AML-193 (cell line): ENCODE results near the gene TMEM203.

Source experiments
- DNase-seq, 2 experiments: peaks; one replicate each; lab custom pipeline; 2025; lab: John Stamatoyannopoulos, UW

Gene TMEM203

DNA sequence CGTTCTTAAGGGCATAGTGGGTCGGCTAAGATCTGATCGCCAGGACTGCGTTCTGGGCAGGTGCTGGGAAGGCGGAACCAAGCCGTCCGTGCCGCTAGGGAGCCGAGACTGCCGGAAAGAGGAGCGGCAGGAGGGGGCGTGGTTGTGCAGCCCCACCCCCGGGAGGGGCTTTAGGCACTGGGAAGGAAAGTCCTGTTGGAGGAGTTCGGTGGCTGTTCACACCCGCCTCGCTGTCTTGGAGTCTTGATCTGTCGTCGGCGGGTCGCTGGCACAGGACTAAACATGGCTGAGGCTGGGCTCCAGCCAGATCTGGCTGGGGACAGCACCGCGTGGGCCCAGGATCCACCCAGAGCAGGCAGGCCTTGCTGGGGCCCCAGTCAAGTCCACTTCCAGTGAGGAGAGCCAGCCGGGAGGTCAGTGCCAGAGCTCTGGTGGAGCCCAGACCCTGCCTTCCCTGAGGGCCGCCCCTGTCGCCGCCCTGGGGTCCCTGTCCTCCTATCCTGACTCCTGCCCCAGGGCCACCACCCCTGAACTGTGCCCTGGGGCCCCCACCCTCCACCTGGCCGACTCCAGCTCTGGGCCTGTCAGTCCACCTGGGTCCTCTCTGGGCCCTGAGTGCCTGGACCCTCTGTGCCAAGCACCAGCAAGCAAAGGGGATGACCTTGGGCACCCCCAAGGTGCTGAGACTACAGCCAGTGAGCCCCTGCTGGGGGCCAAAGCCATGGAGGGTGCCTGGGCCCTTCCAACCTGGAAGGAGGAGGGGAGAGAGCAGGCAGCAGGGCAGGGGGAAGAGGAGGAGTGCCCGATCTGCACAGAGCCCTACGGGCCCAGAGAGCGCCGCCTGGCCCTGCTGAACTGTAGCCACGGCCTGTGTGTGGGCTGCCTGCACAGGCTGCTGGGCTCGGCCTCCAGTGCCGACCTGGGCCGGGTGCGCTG, 12.1 kb upstream of the TMEM203 start:
- DNase-seq: no peak

DNA sequence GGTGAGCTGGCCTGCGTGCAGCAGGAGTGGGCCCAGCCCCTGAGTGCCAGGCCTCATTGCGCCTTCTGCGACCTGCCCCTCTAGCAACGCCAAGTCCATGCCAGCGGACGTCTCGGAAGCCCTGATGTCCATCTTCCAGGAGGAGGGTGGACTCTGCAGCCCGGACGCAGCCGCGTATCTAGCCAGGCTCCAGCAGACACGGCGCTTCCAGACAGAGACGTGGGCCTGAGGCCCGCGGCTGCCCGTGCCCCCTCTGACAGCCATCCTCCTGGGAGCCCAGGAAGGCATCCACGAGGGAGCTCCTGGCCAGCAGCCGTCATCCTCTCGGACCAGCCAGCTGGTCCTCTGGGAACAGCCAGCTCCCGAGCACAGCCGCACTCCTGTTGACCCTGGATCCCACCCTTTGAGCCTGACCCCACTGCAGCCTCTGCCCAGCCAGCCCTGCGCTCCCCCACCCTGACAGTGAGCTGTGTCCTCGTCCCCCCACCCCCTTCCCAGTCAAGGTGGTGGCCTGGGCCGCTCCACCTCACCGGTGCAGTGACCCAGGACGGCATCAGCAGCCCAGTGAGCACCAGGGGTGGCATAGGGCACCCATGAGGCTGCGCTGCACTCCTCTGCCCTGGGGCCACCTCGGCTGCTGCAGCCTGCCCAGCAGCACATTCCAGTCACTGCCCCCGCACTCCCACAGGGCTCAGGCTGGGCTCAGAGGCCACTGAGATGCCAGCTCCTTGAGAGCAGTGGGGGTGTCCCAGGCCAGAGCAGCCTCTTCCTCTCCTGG, 10.9 kb upstream of the TMEM203 start:
- DNase-seq: no peak

GRCh38 chr9:137215196-137215986, 9.9 kb upstream of the TMEM203 start:
- no peak for DNase-seq

DNA sequence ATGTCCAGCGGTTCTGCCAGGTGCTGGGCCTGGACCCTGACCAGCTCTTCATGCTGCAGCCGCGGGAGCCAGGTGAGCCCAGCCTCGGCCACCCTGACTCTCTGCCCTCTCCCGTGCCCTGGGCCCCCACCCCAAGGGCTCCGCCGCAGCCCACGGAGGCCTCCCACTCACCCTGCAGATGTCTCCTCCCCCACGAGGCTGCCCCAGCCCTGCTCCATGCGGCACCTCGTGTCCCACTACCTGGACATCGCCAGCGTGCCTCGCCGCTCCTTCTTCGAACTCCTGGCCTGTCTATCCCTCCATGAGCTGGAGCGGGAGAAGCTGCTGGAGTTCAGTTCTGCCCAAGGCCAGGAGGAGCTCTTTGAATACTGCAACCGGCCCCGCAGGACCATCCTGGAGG, 9.2 kb upstream of the TMEM203 start:
- DNase-seq: no peak

DNA sequence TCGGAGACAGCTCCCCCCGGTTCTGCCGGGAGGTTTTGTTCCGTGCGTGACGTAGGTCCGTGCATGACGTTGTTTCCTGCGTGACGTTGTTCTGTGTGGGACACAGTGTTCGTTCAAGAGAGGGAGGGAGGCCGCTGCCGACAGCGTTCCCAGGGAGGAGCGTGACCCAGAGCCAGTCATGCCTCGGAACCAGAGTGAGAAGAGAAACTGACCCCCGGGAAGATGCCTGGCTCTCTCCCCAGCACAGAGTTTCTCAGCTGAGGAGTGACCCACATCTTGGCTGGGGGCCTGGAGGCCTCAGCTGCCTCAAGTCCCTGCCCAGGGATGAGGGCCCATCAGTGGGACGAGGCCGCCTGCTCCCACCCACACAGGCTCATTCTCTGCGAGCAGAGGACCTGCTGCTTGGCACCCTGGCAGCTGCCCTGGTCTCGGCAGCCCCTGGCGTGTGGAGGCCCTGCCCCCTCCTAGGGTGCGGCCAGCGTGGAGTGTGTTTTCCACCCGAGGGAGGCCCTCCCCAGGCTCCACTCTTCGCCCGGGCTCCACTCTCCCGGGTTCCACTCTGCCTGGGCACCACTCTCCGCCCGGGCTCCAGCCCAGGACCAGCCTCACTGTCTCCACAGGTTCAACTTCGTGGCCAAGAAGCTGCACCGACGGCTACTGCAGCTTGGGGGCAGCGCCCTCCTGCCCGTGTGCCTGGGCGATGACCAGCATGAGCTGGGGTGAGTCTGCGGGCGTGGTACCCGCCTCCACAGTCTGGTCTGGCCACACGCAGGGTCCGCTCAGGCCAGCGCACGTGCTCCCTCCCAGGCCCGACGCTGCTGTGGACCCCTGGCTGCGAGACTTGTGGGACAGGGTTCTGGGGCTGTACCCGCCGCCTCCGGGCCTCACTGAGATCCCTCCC, 8.0 kb upstream of the TMEM203 start:
- DNase-seq: no peak

GRCh38 chr9:137212520-137212919, 7.1 kb upstream of the TMEM203 start:
- DNase-seq: no peak

DNA sequence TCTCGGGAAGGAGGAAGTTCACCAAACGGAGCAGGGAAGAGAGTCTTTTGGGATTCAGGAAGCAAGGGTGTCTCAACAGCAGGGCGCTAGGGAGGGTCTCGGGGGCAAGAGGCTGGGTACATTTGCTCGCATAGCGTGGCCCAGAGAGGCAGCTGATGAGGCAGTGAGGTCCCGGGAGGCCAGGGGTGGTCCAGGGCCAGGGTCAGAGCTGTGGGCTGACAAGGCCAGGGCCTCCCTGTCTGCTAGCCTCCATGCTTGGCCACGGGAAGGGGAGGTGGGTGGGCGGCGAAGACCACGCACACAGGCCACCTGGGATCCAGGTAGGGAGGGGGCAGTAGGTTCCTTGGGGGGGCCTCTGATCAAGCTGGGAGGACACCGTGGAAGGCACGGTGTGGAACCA, 6.1 kb upstream of the TMEM203 start:
- DNase-seq: no peak

DNA sequence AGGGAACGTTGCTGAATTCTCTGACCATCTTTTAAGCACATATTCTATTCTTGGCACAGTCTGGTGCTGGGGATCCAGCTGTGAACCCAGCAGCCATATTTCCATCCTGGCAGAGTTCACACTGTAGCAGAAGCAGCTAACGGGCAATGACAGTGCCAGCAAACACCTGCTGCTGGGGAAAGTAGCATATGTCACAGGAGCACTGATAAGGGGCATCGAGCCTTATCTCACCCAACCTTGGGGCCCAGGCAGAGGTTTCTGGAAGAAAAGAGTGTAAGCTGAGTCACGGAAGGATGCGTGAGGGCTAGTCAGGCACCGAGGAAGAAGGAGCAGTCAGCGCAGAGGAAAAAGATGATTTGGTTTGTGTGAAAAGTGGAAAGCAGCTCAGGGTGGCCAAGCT, 1.2 kb upstream of the TMEM203 start:
- DNase-seq: no peak

DNA sequence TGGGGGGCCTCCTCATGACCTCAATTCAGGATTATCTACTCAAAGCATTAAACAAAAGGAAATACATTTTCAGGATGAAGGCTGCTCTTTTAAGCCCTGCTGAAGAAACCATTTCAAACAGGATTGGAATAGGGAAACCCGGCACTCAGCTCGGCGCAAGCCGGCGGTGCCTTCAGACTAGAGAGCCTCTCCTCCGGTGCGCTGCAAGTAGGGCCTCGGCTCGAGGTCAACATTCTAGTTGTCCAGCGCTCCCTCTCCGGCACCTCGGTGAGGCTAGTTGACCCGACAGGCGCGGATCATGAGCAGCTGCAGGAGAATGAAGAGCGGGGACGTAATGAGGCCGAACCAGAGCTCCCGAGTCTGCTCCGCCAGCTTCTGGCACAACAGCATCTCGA, 720 bp downstream of the TMEM203 start:
- DNase-seq: no peak

DNA sequence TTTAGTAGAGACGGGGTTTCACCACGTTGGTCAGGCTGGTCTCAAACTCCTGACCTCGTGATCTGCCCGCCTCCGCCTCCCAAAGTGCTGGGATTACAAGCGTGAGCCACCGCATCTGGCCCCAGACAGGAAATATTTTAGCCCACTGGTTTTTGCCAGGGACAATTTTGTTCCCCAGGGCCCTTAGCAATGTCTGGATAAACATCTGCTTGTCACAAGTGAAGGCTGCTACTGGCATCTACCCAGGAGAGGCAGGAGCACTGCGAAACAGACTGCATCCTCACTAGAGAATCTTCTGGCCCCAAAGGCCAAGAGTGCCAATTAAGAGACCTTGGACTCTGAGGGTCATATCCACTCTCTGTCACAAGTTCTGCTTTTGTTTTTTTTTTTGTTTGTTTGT, 2.5 kb downstream of the TMEM203 start:
- no peak for DNase-seq

DNA sequence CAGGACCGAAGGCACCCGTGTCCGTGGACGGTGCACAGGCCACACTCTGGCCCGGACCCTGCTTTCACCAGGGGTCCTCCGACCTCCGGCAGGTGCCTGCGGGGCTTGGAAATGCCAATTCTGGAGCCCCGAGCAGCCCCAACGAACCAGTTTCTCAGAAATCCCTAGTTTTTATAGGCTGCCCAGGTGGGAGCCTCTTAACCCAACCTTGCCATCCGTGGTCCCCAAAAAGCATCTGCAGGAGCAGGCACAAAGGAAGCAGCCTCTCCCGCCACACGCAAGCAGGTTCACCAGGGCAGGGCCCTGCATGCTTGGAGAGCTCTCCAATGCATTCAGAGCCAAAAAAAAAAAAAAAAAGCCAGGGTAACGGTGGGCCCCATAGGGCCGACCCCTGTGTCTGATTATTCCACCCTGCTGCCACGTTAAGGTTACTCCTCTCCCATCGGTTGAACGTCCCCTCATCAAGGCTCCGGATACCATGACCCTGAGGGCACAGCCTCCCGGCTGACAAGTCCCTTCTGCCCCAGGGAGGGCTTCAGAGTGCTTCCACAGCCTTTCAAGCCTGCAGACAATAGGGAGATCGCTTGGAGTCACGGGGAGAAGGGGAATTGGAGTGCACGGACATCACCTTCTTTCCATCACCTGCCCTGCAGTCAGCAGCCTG, 4.1 kb downstream of the TMEM203 start:
- DNase-seq: no peak

- DNase-seq: peak; percentile 96 to 97
Measured at GRCh38 chr9:137200311-137201204, 4.9 kb downstream of the TMEM203 start, which contains the start of gene TPRN. Gene TPRN (minus strand): TSS chr9:137200741. CDS start chr9:137200711, 30 bp downstream.

DNA sequence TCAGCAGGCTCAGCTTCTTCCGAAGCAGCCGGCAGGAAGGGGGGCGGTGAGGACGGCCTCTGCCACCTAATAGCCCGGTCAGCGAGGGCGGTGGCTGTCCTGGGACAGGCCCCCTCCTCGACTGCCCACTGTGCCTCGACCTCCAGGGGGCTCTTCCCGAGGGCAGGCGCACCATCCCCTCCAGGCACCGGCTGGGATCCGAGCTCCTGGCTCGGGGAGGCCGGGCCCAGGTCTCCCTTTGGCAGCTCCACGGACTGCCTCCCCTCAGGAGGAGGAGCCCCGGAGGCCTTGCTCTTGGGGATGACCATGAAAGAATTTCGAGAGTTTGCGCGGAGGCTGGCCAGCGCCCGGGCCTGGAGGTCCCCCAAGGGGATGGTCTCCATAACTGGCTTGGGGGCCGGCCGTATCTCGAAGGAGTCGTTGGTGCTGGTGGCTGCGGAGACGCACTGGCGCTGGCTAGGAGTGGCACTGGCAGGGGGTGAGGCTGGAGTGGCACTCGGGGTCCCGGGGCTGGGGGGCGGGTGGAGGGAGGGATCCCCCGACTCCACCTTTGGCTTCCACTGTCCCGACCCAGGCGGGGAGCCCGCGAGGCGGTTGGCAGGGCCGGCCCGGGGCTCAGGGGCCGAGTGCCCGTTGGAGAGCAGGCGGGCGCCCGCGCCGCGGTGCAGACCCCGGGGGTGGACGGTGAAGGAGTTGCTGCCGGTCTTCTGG, 5.9 kb downstream of the TMEM203 start:
- no peak for DNase-seq

DNA sequence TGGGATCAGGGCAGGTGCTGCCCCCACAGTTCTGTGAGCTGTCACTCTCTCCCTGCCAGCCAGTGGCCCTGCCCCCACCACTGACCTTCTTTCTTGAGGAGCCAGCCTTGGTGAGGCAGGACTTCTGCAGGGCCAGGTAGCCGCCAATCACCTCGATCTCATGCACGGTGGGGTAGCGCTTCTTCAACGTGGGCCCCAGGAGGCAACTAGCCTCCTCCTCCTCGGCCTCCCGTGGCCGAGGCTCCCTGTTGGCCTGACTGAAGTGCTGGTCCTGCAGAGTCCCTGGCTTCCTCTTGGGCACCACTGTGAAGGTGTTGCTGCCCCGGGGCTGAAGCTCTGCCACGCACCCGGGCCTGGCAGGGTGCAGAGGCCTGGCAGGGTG, 6.6 kb downstream of the TMEM203 start:
- DNase-seq: no peak

DNA sequence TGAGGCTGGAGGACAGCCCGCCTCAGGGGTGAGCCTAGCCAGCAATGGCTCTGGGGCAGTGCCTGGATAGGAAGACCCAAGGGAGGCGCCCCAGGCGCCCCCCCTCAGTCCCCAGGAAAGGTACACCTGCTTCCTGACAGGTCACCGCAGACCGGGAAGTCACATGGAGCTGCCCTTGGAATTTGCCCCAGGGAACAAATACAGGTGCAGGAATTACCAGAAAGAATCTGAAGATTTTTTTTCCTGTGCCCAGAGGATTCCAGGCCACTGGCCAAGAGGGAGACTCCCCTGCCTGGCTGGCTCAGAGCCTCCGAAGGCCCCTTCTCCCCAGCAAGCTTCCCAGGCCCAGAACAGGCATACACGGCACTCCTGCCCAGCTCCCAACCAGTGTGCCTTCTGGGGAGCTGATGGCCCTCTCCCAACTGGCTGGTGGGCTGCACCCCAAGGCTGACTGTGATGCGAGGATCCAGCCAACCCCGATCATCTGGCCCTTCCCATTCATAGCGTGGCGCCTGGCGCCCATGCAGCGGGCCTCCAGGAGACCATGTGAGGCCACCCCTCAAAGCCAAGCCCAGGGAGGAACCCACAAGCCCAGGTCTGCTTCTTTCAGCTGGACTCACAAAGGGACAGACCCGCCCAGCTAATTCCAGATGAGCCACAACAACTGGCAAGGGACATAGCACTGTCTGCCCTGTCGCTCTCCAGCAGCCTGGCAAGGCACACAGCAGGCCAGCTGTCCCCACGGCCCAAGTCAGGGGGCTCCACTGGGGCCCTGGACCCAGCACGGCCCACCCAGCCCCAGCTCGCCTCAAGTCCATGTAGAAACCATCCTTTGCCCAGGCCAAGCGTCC, 7.2 kb downstream of the TMEM203 start:
- no peak for DNase-seq

- no peak for DNase-seq
Measured at GRCh38 chr9:137195525-137196220, 9.8 kb downstream of the TMEM203 start.

GRCh38 chr9:137194909-137195308, 10.5 kb downstream of the TMEM203 start:
- DNase-seq: no peak
